Activated naive CD4-positive, alpha-beta T cell treated with anti-CD3 and anti-CD28 coated beads for 36 hours (primary cell): ENCODE data around the gene CCDC39. TPM values are rescaled to one million over a fixed set of nuclear protein-coding genes. Genes with fewer than 3 reads are reported as not detected.

Experiments used
- CTCF ChIA-PET: fragments of 350-600 bp; sonication (Branson Sonifier 250); formaldehyde crosslinking; loops from one replicate; lab custom pipeline; 2021; ENCODE audit warnings: antibody characterized with exemption; lab: Charles Lee
- DNase-seq: peaks from one replicate; pipeline ENCODE4 v3.0.0-alpha.2; 2020
- H3K27ac Mint-ChIP-seq: one replicate; pipeline ENCODE4 v1.8.0; 2021; ENCODE audit warnings: mild to moderate bottlenecking, mixed read lengths
- H3K27me3 Mint-ChIP-seq: one replicate; pipeline ENCODE4 v1.8.0; 2021; ENCODE audit warnings: low read depth, mixed read lengths
- H3K36me3 Mint-ChIP-seq: one replicate; pipeline ENCODE4 v1.8.0; 2021; ENCODE audit warnings: low read depth, mixed read lengths
- H3K4me1 Mint-ChIP-seq: one replicate; pipeline ENCODE4 v1.8.0; 2021; ENCODE audit warnings: low read depth, mixed read lengths
- H3K4me3 Mint-ChIP-seq: one replicate; pipeline ENCODE4 v1.8.0; 2021; ENCODE audit warnings: mild to moderate bottlenecking, moderate library complexity, mixed read lengths
- H3K9me3 Mint-ChIP-seq: one replicate; pipeline ENCODE4 v1.8.0; 2021; ENCODE audit warnings: mixed read lengths
- intact Hi-C: fragments of 100-400 bp; cut with micrococcal nuclease; formaldehyde crosslinking; loops from one replicate; pipeline ENCODE4 v1.15.1; 2023
- total RNA-seq, 2 experiments: library from RNA; stranded (reverse); gene quantifications; one replicate each; pipeline ENCODE4 v1.2.3, GENCODE V29; 2021

The CCDC39 gene
- total RNA-seq, 2 experiments from 2014 or later, result not detected

- CTCF ChIA-PET, result no interaction called here
- Mint-ChIP-seq H3K36me3 (no peaks in the 10 kb centered on the region), H3K9me3 (no peaks in the 10 kb centered on the region), H3K4me1 (no peaks in the 10 kb centered on the region), H3K27me3 (peaks cover 2% of the 10 kb centered on the region), H3K27ac (no peak overlapping the region), H3K4me3 (no peak overlapping the region)
- DNase-seq, result no peak
- intact Hi-C loops, result no loop called here
These were observed 103.7 kb downstream of the CCDC39 start for GRCh38 chr3:180575571-180575970.

GRCh38 chr3:180571831-180572598 is 107.3 kb downstream of the CCDC39 start:
- peaks cover 5% of the 10 kb centered on the region for H3K27me3 Mint-ChIP-seq
- H3K9me3 Mint-ChIP-seq, result no peaks in the 10 kb centered on the region
- no peaks in the 10 kb centered on the region for H3K4me1 Mint-ChIP-seq

GRCh38 chr3:180570238-180570637 is 109.1 kb downstream of the CCDC39 start:
- intact Hi-C loops, result no loop called here
- CTCF ChIA-PET, result no interaction called here
- no peak overlapping the region for H3K27ac Mint-ChIP-seq
- H3K36me3 Mint-ChIP-seq, result no peaks in the 10 kb centered on the region
- H3K27me3 Mint-ChIP-seq, result peaks cover 5% of the 10 kb centered on the region
- H3K4me3 Mint-ChIP-seq, result no peak overlapping the region
- DNase-seq, result no peak
- no peaks in the 10 kb centered on the region for H3K9me3 Mint-ChIP-seq
- H3K4me1 Mint-ChIP-seq, result no peaks in the 10 kb centered on the region

More at GRCh38 chr3:180571831-180572598, 107.3 kb downstream of the CCDC39 start:
- no peak overlapping the region for H3K4me3 Mint-ChIP-seq
- H3K36me3 Mint-ChIP-seq, result no peaks in the 10 kb centered on the region
- intact Hi-C loops, result no loop called here
- CTCF ChIA-PET, result no interaction called here
- no peak overlapping the region for H3K27ac Mint-ChIP-seq
- DNase-seq, result no peak

- Mint-ChIP-seq H3K27me3 (peaks cover 1% of the 10 kb centered on the region), H3K27ac (no peak overlapping the region), H3K9me3 (peaks cover 2% of the 10 kb centered on the region), H3K4me3 (no peak overlapping the region), H3K36me3 (no peaks in the 10 kb centered on the region), H3K4me1 (no peaks in the 10 kb centered on the region)
- CTCF ChIA-PET, result no interaction called here
- intact Hi-C loops, result no loop called here
- no peak for DNase-seq
These were observed 114.6 kb downstream of the CCDC39 start for GRCh38 chr3:180564676-180565075.

Other genes with a start within 250 kb of the CCDC39 start
- 10 to 100 TPM; 51.7 to 52.4 TPM for gene TTC14, start 77.3 kb downstream of the CCDC39 start, total RNA-seq
- gene FXR1, start 233.2 kb upstream of the CCDC39 start, total RNA-seq, result 100 to 1,000 TPM; 184 to 194 TPM